HEK293 (cell line): ENCODE data around the gene ARFRP1.

Experiments
- CTCF ChIA-PET: fragments of 350-600 bp; formaldehyde crosslinking; extraction: SDS; loops from one replicate; lab custom pipeline; 2021; ENCODE audit warnings: antibody characterized with exemption; lab: Yijun Ruan, JAX
- POLR2A ChIA-PET: fragments of 300-600 bp; formaldehyde crosslinking; extraction: SDS; loops from one replicate; lab custom pipeline; 2020; ENCODE audit warnings: antibody characterized with exemption, inconsistent platforms; lab: Yijun Ruan, JAX
- H3K27ac ChIP-seq: fragments of 200-500 bp; sonication (Bioruptor generic); 2 replicates; pipeline ENCODE4 v1.5.1; 2014; ENCODE audit warnings: low read depth, low read length, control low read depth, inconsistent platforms; ENCODE audit errors: extremely low read depth
- H3K36me3 ChIP-seq, 2 experiments: fragments of 200-500 bp in 1 of 2; sonication (Bioruptor generic) in 1 of 2; 1 replicate in 1 of 2; 2 replicates in 1 of 2; pipeline ENCODE4 v1.5.1; 2014 to 2017; ENCODE audit warnings: inconsistent platforms in 2 of 2, low read length in 2 of 2; ENCODE audit not compliant: control insufficient read depth in 2 of 2, insufficient read depth in 1 of 2
- H3K4me1 ChIP-seq: fragments of 200-500 bp; sonication (Bioruptor generic); 2 replicates; pipeline ENCODE4 v1.5.1; 2014; ENCODE audit warnings: mild to moderate bottlenecking, low read length, inconsistent platforms; ENCODE audit not compliant: control insufficient read depth, insufficient read depth
- H3K4me3 ChIP-seq: 2 replicates; pipeline ENCODE4 v1.5.1; 2011; ENCODE audit warnings: low read depth, mild to moderate bottlenecking, control low read depth, low read length, moderate library complexity
- H3K9me3 ChIP-seq: fragments of 200-500 bp; sonication (Bioruptor generic); 2 replicates; pipeline ENCODE4 v1.5.1; 2014; ENCODE audit warnings: low read depth, low read length, inconsistent platforms; ENCODE audit not compliant: control insufficient read depth, insufficient read depth
- BCL11B ChIP-seq: fragments of 450-650 bp; formaldehyde crosslinking; IDR thresholded peaks from 2 replicates; pipeline ENCODE4 v1.5.1; 2016; ENCODE audit warnings: low read depth, missing biosample characterization, missing genetic modification characterization
- GLIS2 ChIP-seq: fragments of 450-650 bp; formaldehyde crosslinking; IDR thresholded peaks from 2 replicates; pipeline ENCODE4 v1.5.1; 2016; ENCODE audit warnings: missing biosample characterization, missing genetic modification characterization
- IKZF3 ChIP-seq: fragments of 450-650 bp; IDR thresholded peaks from 2 replicates; pipeline ENCODE4 v1.5.0; 2018; ENCODE audit warnings: missing biosample characterization, mild to moderate bottlenecking, missing genetic modification characterization, moderate library complexity
- SCRT2 ChIP-seq: fragments of 450-650 bp; formaldehyde crosslinking; IDR thresholded peaks from 2 replicates; pipeline ENCODE4 v1.5.1; 2016; ENCODE audit warnings: missing biosample characterization, missing genetic modification characterization
- ZBTB7A ChIP-seq: fragments of 450-650 bp; formaldehyde crosslinking; IDR thresholded peaks from 2 replicates; pipeline ENCODE4 v1.5.1; 2016; ENCODE audit warnings: low read depth, missing biosample characterization, missing genetic modification characterization
- ZFP41 ChIP-seq: fragments of 450-650 bp; formaldehyde crosslinking; IDR thresholded peaks from 2 replicates; pipeline ENCODE4 v1.5.1; 2016; ENCODE audit warnings: missing biosample characterization, missing genetic modification characterization, borderline replicate concordance
- ZNF239 ChIP-seq: fragments of 450-650 bp; formaldehyde crosslinking; IDR thresholded peaks from 2 replicates; pipeline ENCODE4 v1.5.1; 2016; ENCODE audit warnings: missing biosample characterization, missing genetic modification characterization
- ZNF311 ChIP-seq: fragments of 450-650 bp; formaldehyde crosslinking; IDR thresholded peaks from 2 replicates; pipeline ENCODE4 v1.5.1; 2017; ENCODE audit warnings: missing biosample characterization, missing genetic modification characterization, borderline replicate concordance
- ZNF335 ChIP-seq: fragments of 450-650 bp; formaldehyde crosslinking; conservative IDR thresholded peaks from 2 replicates; pipeline ENCODE4 v1.5.1; 2016; ENCODE audit warnings: missing biosample characterization, missing genetic modification characterization
- ZNF350 ChIP-seq: fragments of 450-650 bp; formaldehyde crosslinking; IDR thresholded peaks from 2 replicates; pipeline ENCODE4 v1.5.0; 2017; ENCODE audit warnings: missing biosample characterization, mild to moderate bottlenecking, missing genetic modification characterization
- ZSCAN23 ChIP-seq: fragments of 450-650 bp; formaldehyde crosslinking; IDR thresholded peaks from 2 replicates; pipeline ENCODE4 v1.5.1; 2016; ENCODE audit warnings: missing biosample characterization, missing genetic modification characterization
- TF ChIP-seq, protein P1 (sequence below): fragments of 450-650 bp; formaldehyde crosslinking; conservative IDR thresholded peaks from 2 replicates; pipeline ENCODE4 v1.5.1; 2016; ENCODE audit warnings: low read depth, missing biosample characterization, missing genetic modification characterization
- TF ChIP-seq, protein P2 (sequence below): fragments of 450-650 bp; formaldehyde crosslinking; IDR thresholded peaks from 2 replicates; pipeline ENCODE4 v1.5.1; 2016; ENCODE audit warnings: missing biosample characterization, missing genetic modification characterization
- TF ChIP-seq, protein P3 (sequence below): fragments of 450-650 bp; IDR thresholded peaks from 2 replicates; pipeline ENCODE4 v1.5.1; 2018; ENCODE audit warnings: missing biosample characterization, mild to moderate bottlenecking, missing genetic modification characterization
- TF ChIP-seq, protein P4 (sequence below): fragments of 450-650 bp; formaldehyde crosslinking; IDR thresholded peaks from 2 replicates; pipeline ENCODE4 v1.5.1; 2016; ENCODE audit warnings: missing biosample characterization, missing genetic modification characterization
- TF ChIP-seq, protein P5 (sequence below): fragments of 450-650 bp; formaldehyde crosslinking; IDR thresholded peaks from 2 replicates; pipeline ENCODE4 v1.5.1; 2016; ENCODE audit warnings: missing biosample characterization, missing genetic modification characterization, low read depth
- TF ChIP-seq, protein P6 (sequence below): fragments of 450-650 bp; formaldehyde crosslinking; IDR thresholded peaks from 2 replicates; pipeline ENCODE4 v1.5.1; 2016; ENCODE audit warnings: missing biosample characterization, missing genetic modification characterization, borderline replicate concordance

ARFRP1 gene

DNA sequence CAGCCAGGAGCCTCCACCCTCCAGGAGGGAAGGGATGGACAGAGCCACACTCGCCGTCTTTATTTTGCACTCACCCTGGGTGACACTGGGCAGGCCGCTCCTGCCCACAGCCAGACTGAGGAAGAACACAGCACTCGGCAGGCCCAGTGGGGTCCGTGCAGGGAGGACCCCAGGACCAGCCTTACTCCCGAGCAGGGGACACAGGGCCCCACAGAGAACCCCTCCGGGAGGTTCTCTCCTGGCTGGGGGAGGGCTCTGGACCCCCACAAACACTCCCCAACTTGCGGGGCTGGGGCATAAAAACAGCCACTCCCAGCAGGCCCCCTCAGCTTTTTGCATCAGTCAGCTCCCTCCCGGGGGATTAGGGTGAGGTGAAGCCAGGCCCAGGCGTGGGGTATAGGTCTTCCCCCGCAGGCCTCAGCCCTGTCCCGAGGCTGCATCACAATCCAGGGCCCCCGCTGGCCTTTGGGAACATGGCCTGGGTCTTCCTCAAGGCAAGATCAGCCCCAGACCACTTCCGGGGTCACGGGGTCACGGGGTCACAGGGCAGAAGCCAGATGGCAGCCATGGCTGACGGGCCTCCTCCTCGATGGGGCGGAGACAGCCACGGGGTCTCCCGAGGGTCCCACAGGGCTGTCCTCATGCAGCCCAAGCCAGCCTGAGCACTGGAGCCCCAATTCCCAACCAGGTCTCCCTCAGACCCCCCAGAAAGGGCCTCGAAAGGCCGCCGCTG lies 8.1 kb downstream of the ARFRP1 start:
- POLR2A ChIA-PET, result interaction anchor here (1.8 to 2.3 kb wide), 2 partner anchors 9 to 17 kb away, joined by 8 to 9 read pairs; partner anchors contain the start of genes ARFRP1 and ZGPAT
- Histone ChIP-seq H3K27ac (no peak overlapping the region), H3K9me3 (no peaks in the 10 kb centered on the region), H3K4me1 (no peaks in the 10 kb centered on the region), H3K36me3 (peaks cover 0 to 32% of the 10 kb centered on the region in 2 experiments; a peak in 1 of 3 replicates), H3K4me3 (no peak overlapping the region)
- CTCF ChIA-PET, result interaction anchor here (0.6 to 1.1 kb wide), 2 partner anchors 162 to 272 kb away, joined by 3 read pairs; no protein-coding TSS in a partner anchor
- TF ChIP-seq ZBTB7A (tag by site-specific recombination) (0 out of 2 replicates have a peak, but pooled peaks have one; percentile 32), SCRT2 (tag by site-specific recombination) (no peak), IKZF3 (tag by site-specific recombination) (no peak), ZFP41 (tag by site-specific recombination) (no peak), BCL11B (peak; percentile 79; the same call in 1 of the 2 replicates), ZSCAN23 (tag by site-specific recombination) (no peak), ZNF350 (tag by site-specific recombination) (no peak), ZNF311 (tag by site-specific recombination) (no peak), ZNF335 (tag by site-specific recombination) (no peak), ZNF239 (tag by site-specific recombination) (no peak), GLIS2 (tag by site-specific recombination) (0 out of 2 replicates have a peak, but pooled peaks have one; percentile 2)
- TF ChIP-seq, protein P1, sequence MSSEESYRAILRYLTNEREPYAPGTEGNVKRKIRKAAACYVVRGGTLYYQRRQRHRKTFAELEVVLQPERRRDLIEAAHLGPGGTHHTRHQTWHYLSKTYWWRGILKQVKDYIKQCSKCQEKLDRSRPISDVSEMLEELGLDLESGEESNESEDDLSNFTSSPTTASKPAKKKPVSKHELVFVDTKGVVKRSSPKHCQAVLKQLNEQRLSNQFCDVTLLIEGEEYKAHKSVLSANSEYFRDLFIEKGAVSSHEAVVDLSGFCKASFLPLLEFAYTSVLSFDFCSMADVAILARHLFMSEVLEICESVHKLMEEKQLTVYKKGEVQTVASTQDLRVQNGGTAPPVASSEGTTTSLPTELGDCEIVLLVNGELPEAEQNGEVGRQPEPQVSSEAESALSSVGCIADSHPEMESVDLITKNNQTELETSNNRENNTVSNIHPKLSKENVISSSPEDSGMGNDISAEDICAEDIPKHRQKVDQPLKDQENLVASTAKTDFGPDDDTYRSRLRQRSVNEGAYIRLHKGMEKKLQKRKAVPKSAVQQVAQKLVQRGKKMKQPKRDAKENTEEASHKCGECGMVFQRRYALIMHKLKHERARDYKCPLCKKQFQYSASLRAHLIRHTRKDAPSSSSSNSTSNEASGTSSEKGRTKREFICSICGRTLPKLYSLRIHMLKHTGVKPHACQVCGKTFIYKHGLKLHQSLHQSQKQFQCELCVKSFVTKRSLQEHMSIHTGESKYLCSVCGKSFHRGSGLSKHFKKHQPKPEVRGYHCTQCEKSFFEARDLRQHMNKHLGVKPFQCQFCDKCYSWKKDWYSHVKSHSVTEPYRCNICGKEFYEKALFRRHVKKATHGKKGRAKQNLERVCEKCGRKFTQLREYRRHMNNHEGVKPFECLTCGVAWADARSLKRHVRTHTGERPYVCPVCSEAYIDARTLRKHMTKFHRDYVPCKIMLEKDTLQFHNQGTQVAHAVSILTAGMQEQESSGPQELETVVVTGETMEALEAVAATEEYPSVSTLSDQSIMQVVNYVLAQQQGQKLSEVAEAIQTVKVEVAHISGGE (tag by site-specific recombination), result no peak
- TF ChIP-seq, protein P2, sequence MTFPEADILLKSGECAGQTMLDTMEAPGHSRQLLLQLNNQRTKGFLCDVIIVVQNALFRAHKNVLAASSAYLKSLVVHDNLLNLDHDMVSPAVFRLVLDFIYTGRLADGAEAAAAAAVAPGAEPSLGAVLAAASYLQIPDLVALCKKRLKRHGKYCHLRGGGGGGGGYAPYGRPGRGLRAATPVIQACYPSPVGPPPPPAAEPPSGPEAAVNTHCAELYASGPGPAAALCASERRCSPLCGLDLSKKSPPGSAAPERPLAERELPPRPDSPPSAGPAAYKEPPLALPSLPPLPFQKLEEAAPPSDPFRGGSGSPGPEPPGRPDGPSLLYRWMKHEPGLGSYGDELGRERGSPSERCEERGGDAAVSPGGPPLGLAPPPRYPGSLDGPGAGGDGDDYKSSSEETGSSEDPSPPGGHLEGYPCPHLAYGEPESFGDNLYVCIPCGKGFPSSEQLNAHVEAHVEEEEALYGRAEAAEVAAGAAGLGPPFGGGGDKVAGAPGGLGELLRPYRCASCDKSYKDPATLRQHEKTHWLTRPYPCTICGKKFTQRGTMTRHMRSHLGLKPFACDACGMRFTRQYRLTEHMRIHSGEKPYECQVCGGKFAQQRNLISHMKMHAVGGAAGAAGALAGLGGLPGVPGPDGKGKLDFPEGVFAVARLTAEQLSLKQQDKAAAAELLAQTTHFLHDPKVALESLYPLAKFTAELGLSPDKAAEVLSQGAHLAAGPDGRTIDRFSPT (tag by site-specific recombination), result no peak
- TF ChIP-seq, protein P3, sequence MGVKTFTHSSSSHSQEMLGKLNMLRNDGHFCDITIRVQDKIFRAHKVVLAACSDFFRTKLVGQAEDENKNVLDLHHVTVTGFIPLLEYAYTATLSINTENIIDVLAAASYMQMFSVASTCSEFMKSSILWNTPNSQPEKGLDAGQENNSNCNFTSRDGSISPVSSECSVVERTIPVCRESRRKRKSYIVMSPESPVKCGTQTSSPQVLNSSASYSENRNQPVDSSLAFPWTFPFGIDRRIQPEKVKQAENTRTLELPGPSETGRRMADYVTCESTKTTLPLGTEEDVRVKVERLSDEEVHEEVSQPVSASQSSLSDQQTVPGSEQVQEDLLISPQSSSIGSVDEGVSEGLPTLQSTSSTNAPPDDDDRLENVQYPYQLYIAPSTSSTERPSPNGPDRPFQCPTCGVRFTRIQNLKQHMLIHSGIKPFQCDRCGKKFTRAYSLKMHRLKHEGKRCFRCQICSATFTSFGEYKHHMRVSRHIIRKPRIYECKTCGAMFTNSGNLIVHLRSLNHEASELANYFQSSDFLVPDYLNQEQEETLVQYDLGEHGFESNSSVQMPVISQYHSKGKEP (tag by site-specific recombination), result no peak
- TF ChIP-seq, protein P4, sequence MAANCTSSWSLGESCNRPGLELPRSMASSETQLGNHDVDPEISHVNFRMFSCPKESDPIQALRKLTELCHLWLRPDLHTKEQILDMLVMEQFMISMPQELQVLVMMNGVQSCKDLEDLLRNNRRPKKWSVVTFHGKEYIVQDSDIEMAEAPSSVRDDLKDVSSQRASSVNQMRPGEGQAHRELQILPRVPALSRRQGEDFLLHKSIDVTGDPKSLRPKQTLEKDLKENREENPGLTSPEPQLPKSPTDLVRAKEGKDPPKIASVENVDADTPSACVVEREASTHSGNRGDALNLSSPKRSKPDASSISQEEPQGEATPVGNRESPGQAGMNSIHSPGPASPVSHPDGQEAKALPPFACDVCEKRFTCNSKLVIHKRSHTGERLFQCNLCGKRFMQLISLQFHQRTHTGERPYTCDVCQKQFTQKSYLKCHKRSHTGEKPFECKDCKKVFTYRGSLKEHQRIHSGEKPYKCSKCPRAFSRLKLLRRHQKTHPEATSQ (tag by site-specific recombination), result no peak
- TF ChIP-seq, protein P5, sequence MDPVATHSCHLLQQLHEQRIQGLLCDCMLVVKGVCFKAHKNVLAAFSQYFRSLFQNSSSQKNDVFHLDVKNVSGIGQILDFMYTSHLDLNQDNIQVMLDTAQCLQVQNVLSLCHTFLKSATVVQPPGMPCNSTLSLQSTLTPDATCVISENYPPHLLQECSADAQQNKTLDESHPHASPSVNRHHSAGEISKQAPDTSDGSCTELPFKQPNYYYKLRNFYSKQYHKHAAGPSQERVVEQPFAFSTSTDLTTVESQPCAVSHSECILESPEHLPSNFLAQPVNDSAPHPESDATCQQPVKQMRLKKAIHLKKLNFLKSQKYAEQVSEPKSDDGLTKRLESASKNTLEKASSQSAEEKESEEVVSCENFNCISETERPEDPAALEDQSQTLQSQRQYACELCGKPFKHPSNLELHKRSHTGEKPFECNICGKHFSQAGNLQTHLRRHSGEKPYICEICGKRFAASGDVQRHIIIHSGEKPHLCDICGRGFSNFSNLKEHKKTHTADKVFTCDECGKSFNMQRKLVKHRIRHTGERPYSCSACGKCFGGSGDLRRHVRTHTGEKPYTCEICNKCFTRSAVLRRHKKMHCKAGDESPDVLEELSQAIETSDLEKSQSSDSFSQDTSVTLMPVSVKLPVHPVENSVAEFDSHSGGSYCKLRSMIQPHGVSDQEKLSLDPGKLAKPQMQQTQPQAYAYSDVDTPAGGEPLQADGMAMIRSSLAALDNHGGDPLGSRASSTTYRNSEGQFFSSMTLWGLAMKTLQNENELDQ (tag by site-specific recombination), result no peak
- TF ChIP-seq, protein P6, sequence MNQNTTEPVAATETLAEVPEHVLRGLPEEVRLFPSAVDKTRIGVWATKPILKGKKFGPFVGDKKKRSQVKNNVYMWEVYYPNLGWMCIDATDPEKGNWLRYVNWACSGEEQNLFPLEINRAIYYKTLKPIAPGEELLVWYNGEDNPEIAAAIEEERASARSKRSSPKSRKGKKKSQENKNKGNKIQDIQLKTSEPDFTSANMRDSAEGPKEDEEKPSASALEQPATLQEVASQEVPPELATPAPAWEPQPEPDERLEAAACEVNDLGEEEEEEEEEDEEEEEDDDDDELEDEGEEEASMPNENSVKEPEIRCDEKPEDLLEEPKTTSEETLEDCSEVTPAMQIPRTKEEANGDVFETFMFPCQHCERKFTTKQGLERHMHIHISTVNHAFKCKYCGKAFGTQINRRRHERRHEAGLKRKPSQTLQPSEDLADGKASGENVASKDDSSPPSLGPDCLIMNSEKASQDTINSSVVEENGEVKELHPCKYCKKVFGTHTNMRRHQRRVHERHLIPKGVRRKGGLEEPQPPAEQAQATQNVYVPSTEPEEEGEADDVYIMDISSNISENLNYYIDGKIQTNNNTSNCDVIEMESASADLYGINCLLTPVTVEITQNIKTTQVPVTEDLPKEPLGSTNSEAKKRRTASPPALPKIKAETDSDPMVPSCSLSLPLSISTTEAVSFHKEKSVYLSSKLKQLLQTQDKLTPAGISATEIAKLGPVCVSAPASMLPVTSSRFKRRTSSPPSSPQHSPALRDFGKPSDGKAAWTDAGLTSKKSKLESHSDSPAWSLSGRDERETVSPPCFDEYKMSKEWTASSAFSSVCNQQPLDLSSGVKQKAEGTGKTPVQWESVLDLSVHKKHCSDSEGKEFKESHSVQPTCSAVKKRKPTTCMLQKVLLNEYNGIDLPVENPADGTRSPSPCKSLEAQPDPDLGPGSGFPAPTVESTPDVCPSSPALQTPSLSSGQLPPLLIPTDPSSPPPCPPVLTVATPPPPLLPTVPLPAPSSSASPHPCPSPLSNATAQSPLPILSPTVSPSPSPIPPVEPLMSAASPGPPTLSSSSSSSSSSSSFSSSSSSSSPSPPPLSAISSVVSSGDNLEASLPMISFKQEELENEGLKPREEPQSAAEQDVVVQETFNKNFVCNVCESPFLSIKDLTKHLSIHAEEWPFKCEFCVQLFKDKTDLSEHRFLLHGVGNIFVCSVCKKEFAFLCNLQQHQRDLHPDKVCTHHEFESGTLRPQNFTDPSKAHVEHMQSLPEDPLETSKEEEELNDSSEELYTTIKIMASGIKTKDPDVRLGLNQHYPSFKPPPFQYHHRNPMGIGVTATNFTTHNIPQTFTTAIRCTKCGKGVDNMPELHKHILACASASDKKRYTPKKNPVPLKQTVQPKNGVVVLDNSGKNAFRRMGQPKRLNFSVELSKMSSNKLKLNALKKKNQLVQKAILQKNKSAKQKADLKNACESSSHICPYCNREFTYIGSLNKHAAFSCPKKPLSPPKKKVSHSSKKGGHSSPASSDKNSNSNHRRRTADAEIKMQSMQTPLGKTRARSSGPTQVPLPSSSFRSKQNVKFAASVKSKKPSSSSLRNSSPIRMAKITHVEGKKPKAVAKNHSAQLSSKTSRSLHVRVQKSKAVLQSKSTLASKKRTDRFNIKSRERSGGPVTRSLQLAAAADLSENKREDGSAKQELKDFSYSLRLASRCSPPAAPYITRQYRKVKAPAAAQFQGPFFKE (tag by site-specific recombination), result no peak
